NCI-H2029 treated with DMSO at 0.1 percent for 48 hours (cell line): Measurements from ENCODE around the gene SORCS3.

Experiments used
- DNase-seq: peaks from one replicate; lab custom pipeline; 2025; lab: John Stamatoyannopoulos, UW

Gene SORCS3

DNA sequence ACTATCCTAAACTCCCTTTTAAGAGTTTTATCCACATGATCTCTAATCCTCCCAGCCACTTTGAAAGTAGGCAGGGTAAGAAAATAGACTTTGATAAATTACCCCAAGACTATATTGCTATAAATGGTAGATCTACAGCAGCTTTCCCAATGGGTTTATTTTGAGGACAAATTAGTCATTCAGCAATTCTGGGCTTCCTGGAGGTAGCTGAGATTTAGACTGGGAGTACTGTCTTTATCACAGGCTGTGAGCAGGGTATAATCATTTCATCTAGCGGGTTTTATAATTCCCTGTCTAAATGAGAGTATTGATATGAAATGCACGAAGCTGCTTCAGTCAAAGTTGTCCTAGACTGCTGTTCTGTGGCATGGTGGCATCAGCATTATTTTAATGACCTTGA, 279.4 kb downstream of the SORCS3 start:
- DNase-seq, result no peak

DNA sequence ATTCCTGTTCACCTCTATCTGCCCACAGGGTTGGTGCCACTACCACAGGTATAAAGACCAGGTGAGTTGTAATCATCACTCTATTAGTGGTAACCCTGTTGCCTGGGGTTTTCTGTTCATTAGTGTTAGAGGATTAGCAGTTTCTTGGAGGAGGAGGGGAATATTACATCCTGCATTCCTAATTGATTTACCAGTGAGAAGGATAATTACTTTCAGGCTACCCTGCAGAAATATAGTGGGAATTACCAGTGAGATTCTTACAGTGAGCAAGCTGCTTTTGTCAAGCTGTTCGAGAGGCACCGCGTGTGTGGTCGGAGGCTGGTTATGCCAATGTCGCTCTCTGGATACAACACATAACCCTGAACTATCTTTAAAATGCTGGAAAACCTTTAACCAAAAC, 280.7 kb downstream of the SORCS3 start:
- DNase-seq, result no peak

DNA sequence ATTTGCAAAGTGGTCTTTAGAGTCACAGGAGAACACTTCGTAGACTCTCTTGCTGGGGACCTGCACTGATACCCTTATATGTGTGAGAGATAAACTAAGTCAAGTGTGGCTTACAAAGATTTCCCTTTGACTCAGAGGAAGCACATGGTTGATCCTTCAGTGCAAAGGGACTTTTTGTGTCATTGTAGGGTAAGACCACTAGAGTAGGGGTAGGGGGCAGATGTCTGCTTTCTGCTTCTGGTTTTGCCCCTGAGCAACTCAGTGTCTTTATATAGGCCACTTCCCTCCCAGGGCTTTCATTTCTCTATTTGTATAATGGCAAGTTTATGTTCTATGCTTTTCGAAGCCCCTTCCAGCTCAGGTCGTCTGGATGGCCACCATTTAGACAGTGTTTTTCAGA, 281.7 kb downstream of the SORCS3 start:
- no peak for DNase-seq

DNA sequence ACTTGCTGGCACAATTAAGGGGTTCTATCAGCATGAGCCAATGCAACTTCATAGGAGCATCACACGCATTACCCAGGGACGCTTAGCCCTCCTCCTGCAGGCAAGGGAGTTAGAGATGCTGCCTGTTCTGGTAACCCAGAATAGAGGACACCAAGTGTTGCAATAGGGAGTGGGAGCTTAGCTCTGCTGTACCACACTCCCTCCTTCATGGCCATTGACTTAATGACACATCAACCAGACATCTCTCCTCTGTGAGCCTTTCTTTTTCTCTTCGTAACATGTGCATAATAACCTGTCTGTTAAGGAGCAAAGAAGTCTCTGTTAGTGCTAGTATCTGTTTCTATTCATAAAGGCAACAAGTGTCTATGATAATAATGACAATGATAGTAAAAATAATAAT, 282.4 kb downstream of the SORCS3 start:
- no peak for DNase-seq

DNA sequence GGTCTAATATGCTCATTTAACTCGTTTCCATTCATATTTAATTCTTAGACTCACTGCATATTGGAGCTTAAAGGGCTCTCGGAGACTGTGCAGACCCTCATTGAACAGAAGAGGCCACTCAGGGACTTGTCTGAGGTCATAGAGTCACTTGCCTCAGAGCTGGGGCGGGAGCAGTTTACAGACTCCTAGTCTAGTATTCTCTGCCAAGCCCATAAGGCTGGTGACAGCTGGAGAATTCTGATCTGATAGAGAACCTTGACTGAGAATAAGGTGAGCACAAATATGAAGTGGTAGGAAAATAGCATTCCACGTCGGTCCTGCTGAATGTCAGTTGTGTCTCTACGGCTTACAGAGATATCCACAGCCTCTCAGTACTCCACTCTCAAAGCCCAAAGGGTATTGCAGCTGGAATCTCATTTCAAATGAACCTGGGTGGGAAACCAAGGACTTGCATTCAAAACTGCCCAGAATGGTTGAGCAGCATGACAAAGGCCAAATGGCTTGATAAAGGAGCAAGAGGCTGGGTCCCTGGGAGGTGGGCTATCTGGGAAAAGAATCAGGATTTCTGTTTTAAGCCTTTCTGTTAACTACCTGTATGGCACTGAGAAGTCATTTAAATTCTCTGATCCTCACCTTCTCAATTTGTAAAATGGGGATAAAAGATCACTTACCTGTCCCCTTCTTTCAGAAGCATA, 283.2 kb downstream of the SORCS3 start:
- DNase-seq, result no peak

DNA sequence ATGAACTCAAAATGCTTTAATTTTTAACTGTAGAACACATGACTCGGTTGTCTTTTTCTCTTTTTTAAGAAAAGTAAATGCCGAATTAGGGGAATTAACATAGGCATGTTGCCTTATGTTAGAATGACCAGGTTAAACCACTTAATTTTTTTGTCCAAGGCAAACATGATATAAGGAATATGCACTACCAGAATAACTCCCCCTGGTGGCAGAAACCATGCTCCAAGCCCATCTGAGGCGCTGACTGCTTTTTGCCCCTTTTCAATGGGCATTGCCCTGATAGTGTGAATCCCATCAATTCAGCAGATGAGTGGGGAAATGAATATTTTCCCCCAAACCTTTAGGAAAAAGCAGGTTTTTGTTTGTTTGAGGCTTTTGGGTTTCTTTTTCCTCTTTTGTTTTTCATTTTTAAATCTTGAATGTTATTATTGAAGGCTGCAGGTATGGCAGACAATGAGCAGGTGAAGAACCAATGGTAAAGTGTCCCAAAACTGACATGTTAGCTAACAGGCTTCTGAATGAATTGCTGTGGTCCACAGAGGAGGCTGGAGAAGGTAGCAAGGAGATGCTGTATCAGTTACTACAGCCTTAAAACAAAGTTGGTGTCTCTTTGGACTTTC, 284.3 kb downstream of the SORCS3 start:
- DNase-seq, result no peak

DNA sequence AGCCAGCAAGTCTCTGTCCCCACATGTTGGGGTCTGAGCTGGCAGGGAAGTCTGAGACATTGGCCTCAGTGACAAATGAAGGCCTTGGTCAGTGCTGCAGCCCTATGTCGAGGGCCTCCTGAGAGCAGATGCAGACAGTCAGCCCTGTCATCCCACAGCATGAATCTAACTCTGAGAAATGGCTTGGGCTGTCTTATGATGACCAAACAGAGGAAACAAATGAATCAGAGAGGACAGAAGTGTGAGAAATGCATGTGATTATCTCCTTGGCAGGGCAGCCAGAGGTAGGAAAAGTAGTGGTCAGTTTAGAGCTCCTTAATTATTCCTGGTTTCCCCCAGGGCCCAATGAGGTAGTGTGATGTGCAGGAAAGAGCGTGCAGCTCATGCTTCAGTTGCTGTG, 287.6 kb downstream of the SORCS3 start:
- no peak for DNase-seq

DNA sequence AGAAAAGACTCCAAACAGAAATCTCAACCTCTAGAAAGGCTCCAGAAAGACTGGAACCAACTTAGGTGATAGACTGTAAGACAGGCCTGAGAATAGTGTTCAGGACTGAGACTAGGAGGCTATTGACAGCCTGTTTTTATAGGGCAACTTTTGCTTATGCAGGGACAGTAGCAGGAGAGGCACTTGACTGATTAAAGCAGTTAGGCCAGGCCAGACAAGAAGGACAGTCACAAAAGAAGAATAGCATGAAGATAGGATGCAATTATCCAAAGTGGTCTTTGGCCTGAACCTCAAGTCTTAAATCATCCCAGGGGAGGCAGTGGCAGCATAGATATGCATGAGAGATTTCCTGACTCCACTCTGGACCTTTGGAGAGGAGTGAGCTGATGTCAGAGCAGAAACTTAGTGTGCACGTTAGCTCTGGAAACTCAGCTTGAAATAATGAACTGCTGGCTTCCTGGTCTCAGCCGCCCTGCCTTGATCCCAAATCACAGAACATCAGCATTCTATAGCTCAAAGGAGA, 290.6 kb downstream of the SORCS3 start:
- no peak for DNase-seq

DNA sequence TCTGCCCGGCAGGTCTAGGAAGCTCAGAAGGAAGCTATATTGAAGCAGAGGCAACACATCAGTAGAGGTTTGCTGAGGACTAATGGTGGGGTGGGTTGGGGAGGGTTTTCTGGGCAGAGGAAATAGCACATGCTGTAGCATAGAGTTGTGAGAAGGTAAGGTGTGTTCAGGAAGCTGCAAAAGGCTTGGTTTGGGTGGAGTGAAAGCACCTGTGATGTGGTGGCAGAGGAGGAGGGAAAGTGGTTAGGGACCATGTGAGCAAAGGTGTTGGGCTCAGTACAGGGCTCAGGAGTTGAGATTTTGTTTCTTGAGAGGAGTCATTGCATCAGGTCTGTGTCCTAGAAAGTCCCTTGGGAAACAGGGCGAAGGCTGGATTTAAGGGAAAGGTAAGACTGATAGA, 294.6 kb downstream of the SORCS3 start:
- DNase-seq, result no peak

DNA sequence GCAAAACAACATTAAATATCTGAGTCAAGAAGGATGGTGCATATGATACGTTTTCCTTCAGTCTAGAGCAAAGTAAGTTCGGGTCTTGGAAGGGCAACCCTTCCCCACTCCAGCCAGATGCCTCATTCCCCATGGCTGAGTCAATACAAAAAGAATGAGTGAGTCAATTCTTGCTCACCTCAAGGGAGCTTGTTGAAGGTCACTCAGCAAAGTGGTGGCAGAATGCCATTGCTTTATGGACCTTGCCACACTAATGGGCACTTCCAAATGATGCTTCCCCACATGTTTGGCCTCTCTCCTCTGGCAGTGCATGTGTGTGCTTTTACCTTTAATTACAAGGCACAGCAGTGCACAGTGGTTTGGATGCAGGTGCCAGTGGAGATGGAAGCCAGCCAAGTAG, 296.5 kb downstream of the SORCS3 start:
- no peak for DNase-seq

DNA sequence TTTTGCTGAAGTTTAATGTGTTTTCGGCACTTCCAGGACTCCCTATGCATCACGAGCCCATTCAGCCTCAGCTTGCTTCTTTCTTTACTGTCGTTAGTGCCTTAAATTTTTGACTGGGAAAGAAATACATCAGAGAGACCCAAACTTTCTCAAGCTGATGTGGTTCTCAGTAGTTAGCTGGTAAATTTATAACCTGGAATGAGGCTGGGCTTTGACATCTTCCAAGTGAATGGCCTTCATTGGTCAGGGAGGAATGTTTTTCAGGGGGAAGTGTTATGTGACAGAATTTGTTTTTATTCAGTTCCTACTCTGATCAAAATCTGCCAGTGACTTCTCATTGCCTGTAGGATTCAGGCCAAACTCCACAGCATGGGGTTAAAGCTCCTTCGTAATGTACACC, 296.9 kb downstream of the SORCS3 start:
- no peak for DNase-seq

DNA sequence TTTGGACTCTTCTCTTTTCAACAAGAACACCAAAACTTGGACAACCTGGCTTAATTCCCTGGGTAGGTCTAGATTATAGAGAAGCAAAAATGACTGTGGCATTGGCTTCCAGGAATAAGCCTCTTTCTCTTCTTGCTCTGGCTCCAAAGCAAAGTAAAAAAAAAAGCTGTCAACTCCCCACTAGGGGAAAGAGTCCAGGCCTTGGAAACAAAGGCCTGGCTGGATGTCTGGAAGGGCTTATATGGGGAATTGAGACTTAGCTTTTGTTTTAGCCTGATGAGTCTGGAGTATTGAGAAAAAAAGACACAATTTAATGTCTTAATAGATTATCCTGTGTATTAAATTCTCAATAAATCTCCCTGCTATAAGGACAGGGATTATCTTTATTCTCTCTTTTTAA, 300.6 kb downstream of the SORCS3 start:
- DNase-seq, result no peak

DNA sequence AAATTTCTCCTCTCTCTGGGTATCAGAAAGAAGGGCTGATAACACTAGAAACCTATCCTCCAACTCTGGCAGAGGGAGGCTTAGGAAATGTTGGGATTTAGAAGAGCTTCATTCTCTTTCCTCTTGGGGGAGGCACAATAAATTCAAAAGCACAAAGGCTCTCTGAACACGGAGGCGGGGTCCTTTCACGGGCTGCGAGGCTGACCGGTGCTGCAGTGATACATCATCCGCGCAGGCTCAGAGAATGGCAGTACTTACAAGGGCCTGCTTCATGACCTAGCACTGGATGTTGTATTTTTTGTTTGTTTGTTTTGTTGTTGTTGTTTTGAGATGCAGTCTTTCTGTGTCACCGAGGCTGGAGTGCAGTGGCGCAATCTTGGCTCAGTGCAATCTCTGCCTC, 306.2 kb downstream of the SORCS3 start:
- DNase-seq, result no peak

DNA sequence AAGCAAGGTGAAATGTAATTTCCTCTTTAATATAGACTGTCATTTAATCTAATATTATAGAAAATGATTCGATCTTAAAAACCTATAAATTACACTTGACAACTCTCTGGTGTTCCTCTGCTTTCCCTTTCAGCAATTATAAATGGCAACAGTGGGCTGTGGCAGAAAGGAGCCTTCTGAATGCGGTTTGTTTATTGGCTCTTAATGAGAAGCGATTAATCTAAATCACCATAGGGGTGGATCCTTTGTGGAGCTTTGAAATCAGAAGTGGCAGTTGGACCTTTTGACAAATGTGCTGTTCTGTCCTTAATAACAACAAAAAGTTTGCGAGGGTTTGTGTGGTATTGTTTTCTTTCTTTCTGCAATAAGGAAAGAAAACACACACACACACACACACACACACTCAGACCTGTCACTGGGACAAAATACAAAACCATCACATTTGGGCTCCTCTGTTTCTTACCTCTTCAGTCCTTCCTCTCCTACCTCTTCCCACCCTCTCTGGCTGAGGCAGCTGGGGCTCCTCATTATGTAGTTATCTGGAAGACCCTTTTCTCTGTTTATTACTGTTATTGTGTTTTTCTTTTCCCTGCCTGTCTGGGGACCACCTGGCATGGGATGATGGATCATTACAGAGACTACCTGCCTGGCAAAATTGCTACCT, 316.2 kb downstream of the SORCS3 start:
- DNase-seq, result no peak

DNA sequence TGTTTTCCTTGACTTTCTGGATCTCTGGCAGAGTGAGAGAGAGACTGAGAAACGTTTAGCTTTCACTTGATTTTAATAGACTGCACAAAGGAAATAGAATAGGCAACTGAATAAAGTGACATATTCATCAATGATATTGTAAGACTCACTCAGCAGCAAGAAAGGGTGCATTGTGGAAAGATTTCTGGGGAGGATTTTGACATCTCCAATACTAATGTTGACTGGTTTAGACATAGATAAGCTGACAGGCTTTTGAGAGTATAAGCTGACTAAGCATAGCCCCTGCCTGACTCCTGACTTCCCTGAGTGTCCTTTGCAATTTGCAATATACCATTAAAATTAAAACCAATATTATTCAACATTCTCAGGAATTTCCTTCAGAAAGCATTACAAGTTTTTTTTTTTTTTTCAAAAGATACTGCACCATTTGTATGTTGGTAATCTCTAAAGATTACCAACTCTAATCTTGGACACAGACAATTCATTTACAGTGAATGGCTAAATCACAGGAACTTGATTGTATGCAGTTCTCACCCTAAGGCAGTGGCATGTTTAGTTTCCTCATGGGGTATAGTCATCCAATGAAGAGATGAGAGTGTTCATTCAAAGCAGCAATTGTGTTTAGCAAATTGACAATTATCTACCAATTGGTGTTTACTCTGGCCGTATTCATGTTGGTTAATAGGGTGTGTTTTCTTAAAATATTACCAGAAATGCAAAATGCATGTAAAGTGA, 325.6 kb downstream of the SORCS3 start:
- DNase-seq, result no peak

DNA sequence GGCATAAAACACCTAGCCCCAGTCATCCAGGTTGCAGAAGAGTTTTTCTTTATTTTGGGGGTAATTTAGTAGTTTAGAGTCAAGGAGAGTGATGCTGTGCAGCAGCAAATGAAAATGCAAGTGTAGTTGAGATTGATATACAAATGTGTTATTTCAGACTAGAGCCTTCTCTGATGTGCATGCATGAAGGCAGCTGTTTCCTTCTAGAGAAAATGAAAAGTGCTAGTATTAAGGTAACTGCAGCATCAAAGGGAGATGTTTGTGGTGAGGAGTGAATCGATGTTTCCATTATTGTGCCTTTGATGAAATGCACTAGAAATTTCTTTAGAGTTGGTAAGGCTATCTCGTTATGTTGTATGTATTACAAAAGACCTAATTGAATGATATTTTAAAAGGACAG, 339.3 kb downstream of the SORCS3 start:
- DNase-seq, result no peak

DNA sequence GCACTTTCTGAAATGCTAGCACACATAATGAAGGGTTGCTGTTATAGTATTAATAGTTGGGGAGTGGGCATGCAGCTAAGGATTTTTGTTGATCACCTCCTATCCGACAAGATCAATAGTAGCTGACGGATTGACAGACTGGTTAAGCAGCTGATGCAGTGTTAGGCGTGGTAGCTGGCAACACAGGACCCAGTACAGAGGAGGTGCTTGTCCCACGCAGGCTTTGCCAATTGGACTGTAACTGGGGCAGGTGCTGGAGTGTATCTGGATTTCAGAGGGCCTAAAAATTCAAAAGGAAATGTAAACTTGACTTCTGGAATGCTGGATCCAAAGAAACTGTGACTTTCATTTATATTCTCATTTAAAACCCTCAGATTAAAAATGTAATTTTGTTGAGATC, 340.9 kb downstream of the SORCS3 start:
- no peak for DNase-seq

DNA sequence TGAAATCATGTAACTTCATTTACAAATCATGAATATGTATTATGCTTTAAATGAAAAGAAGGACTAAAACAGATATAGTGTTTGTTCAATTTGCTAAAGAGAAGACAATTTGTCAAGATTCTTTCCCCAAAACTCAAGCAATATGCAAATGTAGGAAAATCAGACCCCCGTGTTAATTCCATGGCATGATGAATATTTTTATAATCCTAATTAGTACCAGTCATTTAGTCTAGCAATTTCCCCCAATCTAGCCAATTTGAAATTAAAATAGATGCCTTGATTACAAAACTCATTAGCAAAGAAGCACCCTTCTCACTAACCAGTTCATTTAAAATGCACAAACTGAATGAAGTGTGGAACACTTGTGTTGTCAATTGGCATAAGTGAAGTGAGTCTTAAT, 347.6 kb downstream of the SORCS3 start:
- no peak for DNase-seq

DNA sequence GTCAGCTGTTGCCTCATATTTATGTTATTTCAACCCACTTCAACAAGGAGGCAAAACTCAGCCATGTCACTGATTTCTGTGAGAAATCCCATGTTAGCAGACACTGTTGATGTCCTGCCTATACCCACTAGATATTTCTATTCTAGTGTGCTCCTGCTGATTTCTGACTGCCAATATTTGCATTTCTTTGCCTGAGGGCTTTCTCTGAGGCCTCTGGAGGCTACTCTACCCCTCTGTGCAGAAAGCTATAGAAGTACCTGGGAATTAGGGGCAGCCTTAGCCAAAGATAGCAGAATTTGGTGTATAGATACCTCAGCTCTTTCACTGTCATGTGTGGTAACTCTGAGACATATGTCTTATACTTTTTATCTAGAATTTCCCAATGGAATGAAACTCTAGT, 348.8 kb downstream of the SORCS3 start:
- DNase-seq, result no peak

DNA sequence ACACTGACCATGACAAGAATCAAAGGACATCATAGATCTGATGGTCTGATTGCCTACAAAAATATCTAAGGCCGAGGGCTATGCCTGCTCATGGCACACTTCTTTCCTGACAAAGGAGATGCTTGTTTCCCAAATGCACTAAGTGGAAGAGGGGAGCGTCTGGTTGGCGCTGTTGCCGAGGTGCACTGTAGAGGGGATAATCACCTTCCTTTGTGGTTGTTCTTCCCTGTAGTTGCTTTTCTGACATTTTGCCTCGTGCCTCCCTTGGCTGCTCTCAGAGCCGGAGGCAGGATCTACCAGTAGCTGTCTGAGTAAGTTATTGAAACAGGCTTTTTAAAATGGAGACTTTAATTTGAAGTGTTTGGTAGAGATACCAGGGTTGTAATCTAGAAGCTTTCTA, 352.0 kb downstream of the SORCS3 start:
- DNase-seq, result no peak

DNA sequence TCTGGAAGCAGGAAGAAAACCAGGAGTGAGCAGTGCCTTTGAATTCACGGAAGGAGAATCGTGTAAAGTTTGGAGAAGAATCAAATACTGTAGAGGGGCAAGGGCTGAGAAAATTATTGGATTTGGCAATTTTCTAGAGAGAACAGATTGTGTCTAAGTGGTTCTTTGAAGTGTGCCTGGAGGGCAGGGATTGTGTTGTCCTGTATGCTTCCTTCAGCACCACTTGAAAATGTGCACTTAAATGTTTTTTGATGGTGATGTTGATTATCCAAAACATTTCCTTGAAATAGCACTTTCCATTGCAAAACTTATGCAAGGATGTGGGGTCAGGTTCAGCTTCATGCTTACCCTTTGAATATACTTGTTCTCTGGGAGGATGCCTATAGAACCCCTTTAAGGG, 360.2 kb downstream of the SORCS3 start:
- DNase-seq, result no peak

DNA sequence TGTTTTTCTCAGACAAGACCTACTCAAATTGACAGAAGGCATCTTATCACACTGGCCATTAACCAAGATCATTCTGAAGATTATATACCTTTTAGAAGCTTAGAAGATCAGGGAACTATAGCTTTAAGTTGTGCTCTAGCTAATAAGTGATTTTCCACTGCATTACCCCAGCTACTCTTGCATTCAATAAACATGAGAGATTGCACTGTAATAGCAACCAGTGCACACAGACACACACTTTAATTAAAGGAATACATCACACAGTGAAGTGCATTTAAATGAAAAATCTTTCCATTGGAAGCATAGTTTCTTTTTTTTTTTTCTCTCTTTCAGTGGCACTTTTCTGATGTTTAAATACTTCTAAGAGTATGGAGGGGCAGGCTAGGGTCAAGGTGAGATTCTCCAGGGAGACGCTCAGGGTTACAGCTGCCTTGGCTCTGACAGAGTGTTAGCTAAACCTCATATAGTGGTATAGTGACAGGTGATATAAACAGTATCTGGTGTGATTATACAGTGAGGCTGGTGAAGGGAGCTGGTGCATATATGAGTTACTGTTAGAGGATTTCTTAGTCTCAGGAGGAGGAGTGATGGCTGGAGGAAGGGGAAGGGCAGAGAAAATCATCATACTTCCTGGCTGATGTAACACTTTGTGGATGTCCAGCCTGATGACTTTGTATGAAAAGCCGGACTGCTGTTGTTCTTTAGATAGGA, 369.5 kb downstream of the SORCS3 start:
- DNase-seq, result no peak
